SK-N-SH (cell line): ENCODE results near the gene BDNF. TPM values are rescaled to one million over a fixed set of nuclear protein-coding genes. Genes with fewer than 3 reads are reported as not detected.

ENCODE experiments used
- CTCF ChIA-PET: fragments of 300-600, 350-600 bp; formaldehyde crosslinking; extraction: SDS; loops from one replicate; lab custom pipeline; 2021; lab: Yijun Ruan, JAX
- POLR2A ChIA-PET: fragments of 350-600 bp; sonication (Branson Sonifier 250); formaldehyde crosslinking; extraction: SDS; loops from one replicate; lab custom pipeline; 2020; ENCODE audit warnings: antibody characterized with exemption, inconsistent platforms; lab: Yijun Ruan, JAX
- DNase-seq: peaks from one replicate; pipeline ENCODE4 v3.0.0; 2012
- H2AFZ ChIP-seq: fragments of 200-600 bp; sonication (generic); 2 replicates; pipeline ENCODE4 v1.8.1; 2016; ENCODE audit warnings: antibody characterized with exemption, mild to moderate bottlenecking, low read depth
- H3F3A ChIP-seq: fragments of 200-600 bp; sonication (generic); replicated peaks from 2 replicates; pipeline ENCODE3; 2016; ENCODE audit warnings: antibody characterized with exemption, mild to moderate bottlenecking; ENCODE audit not compliant: insufficient read depth
- H3K27ac ChIP-seq, 2 experiments: fragments of 200-500 bp in 1 of 2; fragments of 200-600 bp in 1 of 2; sonication (Bioruptor generic) in 1 of 2; sonication (generic), shearing (Covaris generic) in 1 of 2; 2 replicates each; pipeline versions ENCODE4 v1.5.1 to v1.6.1; 2014 to 2016; ENCODE audit warnings: low read depth in 2 of 2, inconsistent platforms in 1 of 2, low read length in 1 of 2, mild to moderate bottlenecking in 1 of 2, mixed read lengths in 1 of 2
- H3K27me3 ChIP-seq: fragments of 200-600 bp; sonication (generic), shearing (Covaris generic); 2 replicates; pipeline ENCODE4 v1.6.1; 2016; ENCODE audit warnings: mixed run types; ENCODE audit not compliant: insufficient read depth
- H3K36me3 ChIP-seq, 2 experiments: fragments of 200-500 bp in 1 of 2; fragments of 200-600 bp in 1 of 2; sonication (Bioruptor generic) in 1 of 2; sonication (generic) in 1 of 2; replicated peaks in 1 of 2; 2 replicates each; pipeline versions ENCODE3 to v1.5.1; 2014 to 2016; ENCODE audit warnings: low read length in 1 of 2, mild to moderate bottlenecking in 1 of 2; ENCODE audit not compliant: insufficient read depth in 2 of 2, control insufficient read depth in 1 of 2
- H3K4me1 ChIP-seq, 2 experiments: fragments of 200-500 bp in 1 of 2; fragments of 200-600 bp in 1 of 2; sonication (Bioruptor generic) in 1 of 2; sonication (generic), shearing (Covaris generic) in 1 of 2; 2 replicates each; pipeline versions ENCODE4 v1.5.1 to v1.6.1; 2014 to 2016; ENCODE audit warnings: low read depth in 1 of 2, low read length in 1 of 2, mixed run types in 1 of 2; ENCODE audit not compliant: insufficient read depth in 2 of 2, control insufficient read depth in 1 of 2
- H3K4me2 ChIP-seq: fragments of 200-600 bp; sonication (generic), shearing (Covaris generic); 2 replicates; pipeline ENCODE4 v1.6.1; 2017; ENCODE audit warnings: mixed run types
- H3K4me3 ChIP-seq, 2 experiments: fragments of 200-500 bp in 1 of 2; fragments of 200-600 bp in 1 of 2; sonication (Bioruptor generic) in 1 of 2; sonication (generic), shearing (Covaris generic) in 1 of 2; 2 replicates each; pipeline versions ENCODE4 v1.5.1 to v1.8.1; 2014 to 2016; ENCODE audit warnings: low read depth in 2 of 2, inconsistent platforms in 1 of 2, low read length in 1 of 2, mild to moderate bottlenecking in 1 of 2, mixed read lengths in 1 of 2, moderate library complexity in 1 of 2
- H3K79me2 ChIP-seq: fragments of 200-600 bp; sonication (generic); 2 replicates; pipeline ENCODE4 v1.8.1; 2017; ENCODE audit warnings: mild to moderate bottlenecking; ENCODE audit not compliant: insufficient read depth
- H3K9ac ChIP-seq: fragments of 200-600 bp; sonication (generic); 2 replicates; pipeline ENCODE4 v1.6.1; 2017; ENCODE audit warnings: mixed run types
- H3K9me2 ChIP-seq: fragments of 200-600 bp; sonication (generic); 2 replicates; pipeline ENCODE4 v1.6.1; 2017; ENCODE audit warnings: mixed run types
- H3K9me3 ChIP-seq: fragments of 200-600 bp; sonication (generic); 2 replicates; pipeline ENCODE4 v1.6.1; 2017; ENCODE audit warnings: mixed run types, mild to moderate bottlenecking, moderate library complexity
- H4K20me1 ChIP-seq: fragments of 200-600 bp; sonication (generic); 2 replicates; pipeline ENCODE4 v1.6.1; 2017; ENCODE audit warnings: mild to moderate bottlenecking, mixed run types; ENCODE audit not compliant: insufficient read depth
- EP300 ChIP-seq, 2 experiments: IDR thresholded peaks; 2 replicates each; pipeline versions ENCODE4 v1.4.0 to v1.6.1; 2012; ENCODE audit warnings: borderline replicate concordance in 1 of 2, low read depth in 1 of 2, low read length in 1 of 2
- EZH2phosphoT487 ChIP-seq: fragments of 200-600 bp; sonication (generic); IDR thresholded peaks from 2 replicates; pipeline ENCODE4 v1.6.1; 2017; ENCODE audit warnings: low read depth, mixed run types, mild to moderate bottlenecking, antibody characterized with exemption, moderate library complexity, borderline replicate concordance
- FOXJ3 ChIP-seq: sonication (generic); formaldehyde crosslinking; IDR thresholded peaks from 2 replicates; pipeline ENCODE4 v1.5.1; 2020; ENCODE audit warnings: mild to moderate bottlenecking, missing genetic modification reagents
- MXI1 ChIP-seq: IDR thresholded peaks from 2 replicates; pipeline ENCODE4 v1.6.1; 2012; ENCODE audit warnings: mild to moderate bottlenecking, low read depth, low read length, improper control_type of control experiment
- NFIC ChIP-seq: IDR thresholded peaks from 2 replicates; pipeline ENCODE4 v1.4.0; 2012; ENCODE audit warnings: borderline replicate concordance
- NRF1 ChIP-seq: IDR thresholded peaks from 2 replicates; pipeline ENCODE4 v1.6.1; 2012; ENCODE audit warnings: low read depth, mild to moderate bottlenecking, low read length
- RAD21 ChIP-seq: IDR thresholded peaks from 2 replicates; pipeline ENCODE4 v1.6.1; 2012; ENCODE audit warnings: mild to moderate bottlenecking, low read length
- RXRA ChIP-seq: IDR thresholded peaks from 2 replicates; pipeline ENCODE4 v1.4.0; 2012; ENCODE audit warnings: low read depth, mild to moderate bottlenecking, borderline replicate concordance
- SMC3 ChIP-seq: IDR thresholded peaks from 2 replicates; pipeline ENCODE4 v1.6.1; 2012; ENCODE audit warnings: low read depth, low read length, improper control_type of control experiment
- TAF1 ChIP-seq: IDR thresholded peaks from 2 replicates; pipeline ENCODE4 v1.6.1; 2012; ENCODE audit warnings: low read depth, mild to moderate bottlenecking, low read length, moderate library complexity, borderline replicate concordance
- TCF12 ChIP-seq: IDR thresholded peaks from 2 replicates; pipeline ENCODE4 v1.4.0; 2012
- TEAD4 ChIP-seq: IDR thresholded peaks from 2 replicates; pipeline ENCODE4 v1.4.0; 2012; ENCODE audit warnings: mild to moderate bottlenecking, borderline replicate concordance; ENCODE audit not compliant: insufficient read depth
- WGBS: methylation state at CpG from one replicate; pipeline ENCODE4 v1.1.6; 2017; ENCODE audit warnings: low lambda C conversion rate; 5-methylcytosine and 5-hydroxymethylcytosine counted together
- polyA plus RNA-seq, 3 experiments: library from polyadenylated mRNA; depleted of rRNA; stranded (reverse); fragments of >200 nt; gene quantifications; 2 replicates each; pipeline ENCODE4 v1.2.3, GENCODE V29; 2012
- TF ChIP-seq, protein P1 (sequence below): IDR thresholded peaks from 2 replicates; pipeline ENCODE4 v1.4.0; 2012; ENCODE audit warnings: low read depth
- TF ChIP-seq, protein P2 (sequence below): fragments of 150-350 bp; IDR thresholded peaks from 2 replicates; pipeline ENCODE4 v1.6.1; 2017; ENCODE audit warnings: antibody characterized with exemption, low read length, low read depth, borderline replicate concordance

BDNF gene
- polyA plus RNA-seq, 1 of the 3 experiments (the other 2 are of a cell fraction) = 21.3 TPM

DNA sequence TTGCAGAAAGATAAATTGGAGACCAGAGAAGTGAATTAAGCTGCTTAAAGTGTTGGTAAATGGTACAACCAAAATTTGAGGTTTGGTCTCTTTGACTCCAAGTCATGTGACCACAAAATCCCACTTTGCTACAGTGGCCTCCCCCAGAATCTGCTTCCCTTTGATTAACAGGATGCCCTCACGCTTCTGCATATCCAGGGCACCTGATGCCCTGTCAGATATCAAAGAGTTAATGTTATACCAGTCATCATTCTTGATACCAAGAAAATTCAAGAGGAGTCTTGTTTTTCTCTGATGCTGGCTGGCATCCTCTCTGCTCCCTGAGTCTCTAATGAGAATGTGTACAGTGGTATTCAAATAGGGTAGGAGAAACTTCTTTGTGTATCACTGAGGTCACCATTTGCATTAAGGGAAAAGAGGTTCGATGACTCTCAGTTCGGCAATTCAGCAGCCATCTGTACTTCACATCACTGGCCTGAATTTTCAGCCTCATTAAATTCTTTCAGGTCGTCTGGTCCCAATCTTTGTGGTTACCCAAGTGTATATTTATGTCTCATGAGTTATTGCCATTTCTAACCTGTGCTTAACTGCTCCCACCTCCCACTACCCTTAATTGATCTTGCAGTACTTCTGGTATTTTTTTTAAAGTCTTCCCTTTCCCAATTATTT is 73.9 kb downstream of the BDNF start:
- H4K20me1 ChIP-seq = no peaks in the 10 kb centered on the region
- no peaks in the 10 kb centered on the region; a peak in 1 of 4 replicates for H3K4me1 ChIP-seq
- no peak for TF ChIP-seq MXI1
- no peak for TF ChIP-seq EP300 (IDR thresholded peaks at IDR 0.05; ENCODE audit: borderline replicate concordance in 1 of 2, low read depth in 1 of 2, low read length in 1 of 2)
- TF ChIP-seq FOXJ3 (CRISPR knock-in tag) = no peak
- TF ChIP-seq EZH2phosphoT487 = no peak
- no peak for TF ChIP-seq SMC3
- TF ChIP-seq TCF12 = no peak
- TF ChIP-seq, protein P1, sequence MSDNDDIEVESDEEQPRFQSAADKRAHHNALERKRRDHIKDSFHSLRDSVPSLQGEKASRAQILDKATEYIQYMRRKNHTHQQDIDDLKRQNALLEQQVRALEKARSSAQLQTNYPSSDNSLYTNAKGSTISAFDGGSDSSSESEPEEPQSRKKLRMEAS = no peak
- TF ChIP-seq TAF1 = no peak
- TF ChIP-seq, protein P2, sequence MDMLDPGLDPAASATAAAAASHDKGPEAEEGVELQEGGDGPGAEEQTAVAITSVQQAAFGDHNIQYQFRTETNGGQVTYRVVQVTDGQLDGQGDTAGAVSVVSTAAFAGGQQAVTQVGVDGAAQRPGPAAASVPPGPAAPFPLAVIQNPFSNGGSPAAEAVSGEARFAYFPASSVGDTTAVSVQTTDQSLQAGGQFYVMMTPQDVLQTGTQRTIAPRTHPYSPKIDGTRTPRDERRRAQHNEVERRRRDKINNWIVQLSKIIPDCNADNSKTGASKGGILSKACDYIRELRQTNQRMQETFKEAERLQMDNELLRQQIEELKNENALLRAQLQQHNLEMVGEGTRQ = no peak
- no peak for TF ChIP-seq TEAD4
- TF ChIP-seq NRF1 = no peak
- H2AFZ ChIP-seq = no peak overlapping the region
- no peak overlapping the region for H3K4me3 ChIP-seq
- ChIA-PET POLR2A (no interaction called here), CTCF (no interaction called here)
- no peaks in the 10 kb centered on the region for H3K27me3 ChIP-seq
- no peaks in the 10 kb centered on the region for H3K36me3 ChIP-seq
- DNase-seq = no peak
- H3K79me2 ChIP-seq = no peaks in the 10 kb centered on the region
- H3K9me3 ChIP-seq = no peaks in the 10 kb centered on the region
- no peaks in the 10 kb centered on the region for H3K9me2 ChIP-seq
- WGBS = 48% methylated on average over 4 of the region's 4 CpGs
- no peak overlapping the region for H3K9ac ChIP-seq
- no peak overlapping the region for H3K27ac ChIP-seq
- H3F3A ChIP-seq = no peaks in the 10 kb centered on the region
- H3K4me2 ChIP-seq = no peak overlapping the region

DNA sequence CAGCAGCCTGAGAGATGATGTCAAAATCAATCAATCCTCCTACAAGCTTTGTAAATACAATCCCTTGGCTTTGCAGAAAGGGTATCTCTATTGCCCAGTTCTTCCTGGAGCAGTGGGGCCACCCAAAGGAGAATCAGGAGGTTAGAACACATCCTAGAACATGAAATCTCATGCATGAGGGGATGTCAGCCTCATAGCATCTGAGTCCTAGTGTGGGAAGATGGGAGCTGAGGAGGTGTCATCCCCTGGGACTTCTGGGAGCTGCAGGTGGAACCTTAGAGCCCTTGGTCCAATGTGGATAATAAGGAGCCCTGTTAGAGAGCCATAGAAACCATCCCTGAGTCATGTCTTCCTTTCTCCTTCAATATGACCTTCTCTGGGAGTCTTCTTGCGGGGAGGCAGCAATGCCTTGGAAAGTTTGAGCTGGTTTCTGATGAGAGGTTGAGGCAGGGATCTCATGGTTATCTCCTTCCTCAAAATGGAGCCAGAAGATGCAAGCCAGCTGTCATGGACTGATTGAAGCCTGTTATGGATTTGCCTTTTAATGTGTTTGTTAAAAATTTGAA is 74.8 kb downstream of the BDNF start:
- DNase-seq = no peak
- no peaks in the 10 kb centered on the region for H3K9me2 ChIP-seq
- no peak overlapping the region for H3K4me2 ChIP-seq
- no peaks in the 10 kb centered on the region for H3K36me3 ChIP-seq
- no peak overlapping the region for H3K4me3 ChIP-seq
- POLR2A ChIA-PET = no interaction called here
- TF ChIP-seq NFIC (no peak), TEAD4 (no peak), RAD21 (no peak), RXRA (no peak), TAF1 (no peak), SMC3 (no peak), EZH2phosphoT487 (no peak)
- H3K9ac ChIP-seq = no peak overlapping the region
- 40% methylated on average over 1 of the region's 1 CpG for WGBS
- H3K79me2 ChIP-seq = no peaks in the 10 kb centered on the region
- H3K27ac ChIP-seq = no peak overlapping the region
- H4K20me1 ChIP-seq = no peaks in the 10 kb centered on the region
- H3F3A ChIP-seq = no peaks in the 10 kb centered on the region
- CTCF ChIA-PET = no interaction called here
- H3K9me3 ChIP-seq = no peaks in the 10 kb centered on the region
- H3K27me3 ChIP-seq = no peaks in the 10 kb centered on the region
- H2AFZ ChIP-seq = no peak overlapping the region
- no peaks in the 10 kb centered on the region; a peak in 1 of 4 replicates for H3K4me1 ChIP-seq
